Panc1 (cell line): ENCODE results near the gene SCFD1. TPM values are rescaled to one million over a fixed set of nuclear protein-coding genes. Genes with fewer than 3 reads are reported as not detected.

Source experiments
- ATAC-seq: fragments of 200-7000 bp; cut with Tn5 transposase; 2 replicates; pipeline ENCODE4 v1.9.1; 2020; ENCODE audit warnings: mild to moderate bottlenecking, moderate library complexity
- BruUV-seq: library from RNA; stranded (reverse); fragments of 400-500 nt; replicated peaks from 2 replicates; lab custom pipeline; 2021; lab: Mats Ljungman, UMichigan
- CTCF ChIA-PET: fragments of 300-600 bp; sonication (Branson Sonifier 250); formaldehyde crosslinking; loops from one replicate; lab custom pipeline; 2022; ENCODE audit warnings: antibody characterized with exemption; lab: Charles Lee
- POLR2A ChIA-PET: fragments of 300-600 bp; sonication (Branson Sonifier 250); formaldehyde crosslinking; loops from one replicate; lab custom pipeline; 2022; ENCODE audit warnings: antibody characterized with exemption; lab: Charles Lee
- DNase-seq: peaks from one replicate; pipeline ENCODE4 v3.0.0-alpha.2; 2010; ENCODE audit warnings: low read depth, low spot score
- H3K27ac ChIP-seq: 2 replicates; pipeline ENCODE4 v1.5.1; 2011; ENCODE audit warnings: mild to moderate bottlenecking, low read length, inconsistent platforms
- H3K27me3 ChIP-seq: fragments of 200-500 bp; sonication (Bioruptor generic); 2 replicates; pipeline ENCODE4 v1.6.0; 2014; ENCODE audit warnings: low read length, inconsistent platforms; ENCODE audit not compliant: control insufficient read depth, insufficient read depth
- H3K36me3 ChIP-seq: fragments of 200-500 bp; sonication (Bioruptor generic); 2 replicates; pipeline ENCODE4 v1.5.1; 2014; ENCODE audit warnings: inconsistent platforms, mild to moderate bottlenecking, low read length, moderate library complexity; ENCODE audit not compliant: control insufficient read depth, insufficient read depth
- H3K4me1 ChIP-seq: 2 replicates; pipeline ENCODE4 v1.5.1; 2011; ENCODE audit warnings: inconsistent platforms, mild to moderate bottlenecking, low read length, moderate library complexity; ENCODE audit not compliant: control insufficient read depth, insufficient read depth
- H3K4me3 ChIP-seq, 2 experiments: 2 replicates each; pipeline ENCODE4 v1.5.1; 2011 to 2012; ENCODE audit warnings: low read depth in 2 of 2, low read length in 2 of 2, mild to moderate bottlenecking in 2 of 2, inconsistent platforms in 1 of 2, moderate library complexity in 1 of 2
- H3K9me3 ChIP-seq: fragments of 200-500 bp; sonication (Bioruptor generic); 2 replicates; pipeline ENCODE4 v1.5.1; 2014; ENCODE audit warnings: low read depth, mild to moderate bottlenecking, inconsistent platforms, low read length, moderate library complexity; ENCODE audit not compliant: control insufficient read depth, insufficient read depth
- POLR2AphosphoS5 ChIP-seq: IDR thresholded peaks from 2 replicates; pipeline ENCODE4 v1.6.1; 2012; ENCODE audit warnings: mild to moderate bottlenecking, low read depth, low read length, moderate library complexity
- REST ChIP-seq, 2 experiments: IDR thresholded peaks; 2 replicates each; pipeline ENCODE4 v1.6.1; 2011 to 2012; ENCODE audit warnings: low read depth in 2 of 2, control low read depth in 1 of 2, low read length in 1 of 2, mild to moderate bottlenecking in 1 of 2, moderate library complexity in 1 of 2; ENCODE audit not compliant: insufficient read depth in 1 of 2
- SIN3A ChIP-seq: IDR thresholded peaks from 2 replicates; pipeline ENCODE4 v1.6.1; 2012; ENCODE audit warnings: low read depth, mild to moderate bottlenecking, low read length, moderate library complexity, borderline replicate concordance; ENCODE audit not compliant: insufficient read depth
- TCF7L2 ChIP-seq: IDR thresholded peaks from 2 replicates; pipeline ENCODE4 v1.6.1; 2011; ENCODE audit warnings: mild to moderate bottlenecking, low read depth, low read length, inconsistent platforms
- in situ Hi-C: cut with HindIII; loops from 2 replicates; pipeline ENCODE4 v1.10.0; 2016; ENCODE audit warnings: low sequenced_read_pairs, low pct_unique_long_range_greater_than_20kb
- intact Hi-C: fragments of 100-400 bp; cut with micrococcal nuclease; formaldehyde crosslinking; loops from one replicate; pipeline ENCODE4 v1.10.0; 2022; ENCODE audit not compliant: unreplicated experiment
- total RNA-seq: library from RNA; stranded (reverse); gene quantifications from one replicate; pipeline ENCODE4 v1.2.1, GENCODE V29; 2021; ENCODE audit not compliant: unreplicated experiment
- TF ChIP-seq, protein P1 (sequence below): fragments of 450-650 bp; IDR thresholded peaks from 2 replicates; pipeline ENCODE4 v1.5.1; 2017; ENCODE audit warnings: mild to moderate bottlenecking

SCFD1 gene
- total RNA-seq, 1 experiment from 2014 or later = 43.8 TPM

GRCh38 chr14:30756594-30756993, 134.5 kb downstream of the SCFD1 start:
- ChIA-PET POLR2A (no interaction called here), CTCF (no interaction called here)
- H3K36me3 ChIP-seq = no peaks in the 10 kb centered on the region
- in situ Hi-C loops = no loop called here
- intact Hi-C loops = no loop called here
- H3K27me3 ChIP-seq = no peaks in the 10 kb centered on the region
- TF ChIP-seq, protein P1, sequence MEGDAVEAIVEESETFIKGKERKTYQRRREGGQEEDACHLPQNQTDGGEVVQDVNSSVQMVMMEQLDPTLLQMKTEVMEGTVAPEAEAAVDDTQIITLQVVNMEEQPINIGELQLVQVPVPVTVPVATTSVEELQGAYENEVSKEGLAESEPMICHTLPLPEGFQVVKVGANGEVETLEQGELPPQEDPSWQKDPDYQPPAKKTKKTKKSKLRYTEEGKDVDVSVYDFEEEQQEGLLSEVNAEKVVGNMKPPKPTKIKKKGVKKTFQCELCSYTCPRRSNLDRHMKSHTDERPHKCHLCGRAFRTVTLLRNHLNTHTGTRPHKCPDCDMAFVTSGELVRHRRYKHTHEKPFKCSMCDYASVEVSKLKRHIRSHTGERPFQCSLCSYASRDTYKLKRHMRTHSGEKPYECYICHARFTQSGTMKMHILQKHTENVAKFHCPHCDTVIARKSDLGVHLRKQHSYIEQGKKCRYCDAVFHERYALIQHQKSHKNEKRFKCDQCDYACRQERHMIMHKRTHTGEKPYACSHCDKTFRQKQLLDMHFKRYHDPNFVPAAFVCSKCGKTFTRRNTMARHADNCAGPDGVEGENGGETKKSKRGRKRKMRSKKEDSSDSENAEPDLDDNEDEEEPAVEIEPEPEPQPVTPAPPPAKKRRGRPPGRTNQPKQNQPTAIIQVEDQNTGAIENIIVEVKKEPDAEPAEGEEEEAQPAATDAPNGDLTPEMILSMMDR = no peak
- no peak for TF ChIP-seq TCF7L2
- TF ChIP-seq POLR2AphosphoS5 = no peak
- TF ChIP-seq SIN3A = no peak
- TF ChIP-seq REST (IDR thresholded peaks at IDR 0.05; ENCODE audit: insufficient read depth in 1 of 2, low read depth in 2 of 2, low read length in 1 of 2) = no peak
- BruUV-seq = no TSS peak
- H3K4me3 ChIP-seq = no peak overlapping the region
- DNase-seq (no peak), ATAC-seq (no peak)
- no peak overlapping the region for H3K27ac ChIP-seq
- H3K4me1 ChIP-seq = no peaks in the 10 kb centered on the region
- H3K9me3 ChIP-seq = no peaks in the 10 kb centered on the region

GRCh38 chr14:30757082-30757481, 135.0 kb downstream of the SCFD1 start:
- Histone ChIP-seq H3K4me1 (no peaks in the 10 kb centered on the region), H3K36me3 (no peaks in the 10 kb centered on the region), H3K27me3 (no peaks in the 10 kb centered on the region), H3K4me3 (no peak overlapping the region), H3K27ac (no peak overlapping the region), H3K9me3 (no peaks in the 10 kb centered on the region)
- intact Hi-C loops = no loop called here
- DNase-seq (no peak), ATAC-seq (no peak)
- in situ Hi-C loops = no loop called here
- ChIA-PET POLR2A (no interaction called here), CTCF (no interaction called here)
- no TSS peak for BruUV-seq
- no peak for TF ChIP-seq SIN3A
- TF ChIP-seq REST (IDR thresholded peaks at IDR 0.05; ENCODE audit: insufficient read depth in 1 of 2, low read depth in 2 of 2, low read length in 1 of 2) = no peak
- TF ChIP-seq POLR2AphosphoS5 = no peak
- TF ChIP-seq, protein P1 = no peak
- TF ChIP-seq TCF7L2 = no peak
